Measurements from ENCODE around the gene ANKRD36.
"Not testable (repeated sequence)": the region's sequence is repeated elsewhere in the genome, so short reads cannot be mapped to it uniquely, and the experiment has no call there.

DNA sequence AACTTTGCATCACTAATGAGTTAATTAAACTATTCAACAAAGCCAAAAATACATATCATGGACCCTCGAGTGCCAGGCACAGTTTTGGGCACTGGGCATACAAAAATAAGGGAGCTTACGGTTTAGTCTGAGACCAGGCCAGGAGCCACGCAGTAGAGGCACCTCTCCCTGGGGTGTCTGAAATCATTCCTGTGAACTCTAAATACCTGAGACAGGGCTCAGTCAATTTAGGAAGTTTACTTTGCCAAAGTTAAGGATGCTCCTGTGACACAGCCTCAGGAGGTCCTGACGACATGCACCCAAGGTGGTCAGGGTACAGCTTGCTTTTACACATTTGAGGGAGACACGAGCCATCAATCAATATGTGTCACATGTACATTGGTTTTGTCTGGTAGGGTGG is 46.9 kb upstream of the ANKRD36 start:
- not testable (repeated sequence) for TF ChIP-seq CTCF (IDR thresholded peaks at IDR 0.05); ZFX (IDR thresholded peaks at IDR 0.05; ENCODE audit: borderline replicate concordance)

All from 22Rv1 (cell line).